Measurements from ENCODE around the gene POLR2E.

Gene POLR2E

GRCh38 chr19:1081301-1082164 is 13.6 kb downstream of the POLR2E start:
- DNase-seq (ENCODE audit: low read depth in 2 of 2): no peak

GRCh38 chr19:1080360-1081161 is 14.6 kb downstream of the POLR2E start:
- no peak for DNase-seq (ENCODE audit: low read depth in 2 of 2)

- no peak for DNase-seq (ENCODE audit: low read depth in 2 of 2)
These were observed 15.5 kb downstream of the POLR2E start for GRCh38 chr19:1079566-1080111.

GRCh38 chr19:1076951-1077350 is 18.2 kb downstream of the POLR2E start:
- DNase-seq (ENCODE audit: low read depth in 2 of 2): peak; percentile 83 to 90

- no peak for DNase-seq (ENCODE audit: low read depth in 2 of 2)
These were observed 19.2 kb downstream of the POLR2E start for GRCh38 chr19:1076046-1076386.

- peak; percentile 78 to 85 for DNase-seq (ENCODE audit: low read depth in 2 of 2)
These were observed 20.5 kb downstream of the POLR2E start for GRCh38 chr19:1074544-1075283.

- DNase-seq (ENCODE audit: low read depth in 2 of 2): no peak
These were observed 21.1 kb downstream of the POLR2E start for GRCh38 chr19:1073956-1074517.

GRCh38 chr19:1073063-1073955 is 21.9 kb downstream of the POLR2E start:
- no peak for DNase-seq (ENCODE audit: low read depth in 2 of 2)

GRCh38 chr19:1072371-1073015 is 22.7 kb downstream of the POLR2E start:
- DNase-seq (ENCODE audit: low read depth in 2 of 2): no peak

- no peak for DNase-seq (ENCODE audit: low read depth in 2 of 2)
These were observed 24.0 kb downstream of the POLR2E start for GRCh38 chr19:1070931-1071791.

- DNase-seq (ENCODE audit: low read depth in 2 of 2): no peak
These were observed 24.6 kb downstream of the POLR2E start for GRCh38 chr19:1070576-1070930.

- DNase-seq (ENCODE audit: low read depth in 2 of 2): peak; percentile 41
These were observed 26.0 kb downstream of the POLR2E start for GRCh38 chr19:1069009-1069779.

- no peak for DNase-seq (ENCODE audit: low read depth in 2 of 2)
These were observed 26.9 kb downstream of the POLR2E start for GRCh38 chr19:1068009-1069001.

GRCh38 chr19:1067341-1067957 is 27.7 kb downstream of the POLR2E start:
- peak in 1 of 2 donors; percentile 38 for DNase-seq (ENCODE audit: low read depth in 2 of 2)

GRCh38 chr19:1066748-1067340 is 28.3 kb downstream of the POLR2E start, which contains the start of gene ARHGAP45:
ARHGAP45 (plus strand) TSS chr19:1067167; CDS start chr19:1067406, 239 bp downstream.
- DNase-seq (ENCODE audit: low read depth in 2 of 2): peak; percentile 68 to 78

- no peak for DNase-seq (ENCODE audit: low read depth in 2 of 2)
These were observed 28.9 kb downstream of the POLR2E start for GRCh38 chr19:1066251-1066747.
